ENCODE measurements around the gene TRIM29.

- TF ChIP-seq CTCF (IDR thresholded peaks at IDR 0.05) = no peak
- TF ChIP-seq POLR2A (IDR thresholded peaks at IDR 0.05) = no peak
These were observed 71.0 kb downstream of the TRIM29 start for GRCh38 chr11:120066738-120067437.
